Measurements from ENCODE around the gene C4BPB.

- no peak for TF ChIP-seq POLR2A (IDR thresholded peaks at IDR 0.05)
- TF ChIP-seq POLR2AphosphoS5 (IDR thresholded peaks at IDR 0.05; ENCODE audit: insufficient read depth in 1 of 2, low read depth in 1 of 2), result no peak
- no peak for TF ChIP-seq CTCF (IDR thresholded peaks at IDR 0.05)
These were observed 40.6 kb upstream of the C4BPB start for GRCh38 chr1:207048041-207048440.
